Naive thymus-derived CD8-positive, alpha-beta T cell (primary cell): ENCODE data around the gene PRKCB. TPM values are rescaled to one million over a fixed set of nuclear protein-coding genes. Genes with fewer than 3 reads are reported as not detected.

Source experiments
- microRNA-seq: library from miRNA; unstranded; fragments of <30 nt; microRNA quantifications from one replicate; pipeline ENCODE4 v1.2.0, GENCODE V29; 2022; ENCODE audit warnings: borderline microRNAs expressed
- polyA plus RNA-seq, 3 donors: library from polyadenylated mRNA; unstranded; fragments of 300-500 nt; fragmentation: Illumina TruSeq; gene quantifications; one replicate each; pipeline ENCODE4 v1.2.3, GENCODE V29; 2021
- total RNA-seq, 8 experiments: library from RNA in 2 of 8; stranded (reverse) in 2 of 8; gene quantifications; one replicate each; pipeline ENCODE4 v1.2.3 and lab custom pipeline; 2021 to 2026

Gene PRKCB
- total and polyA plus RNA-seq, 5 experiments from 2014 or later: 57.2 to 142 (median 123) TPM

Small RNA genes within 50 kb of the gene (microRNA-seq; reads per million reads assigned to microRNA genes)
- gene MIR1273H: not detected

Other genes with a start within 250 kb of the PRKCB start
- gene NDUFAB1, start 239.7 kb upstream of the PRKCB start, total RNA-seq: 10 to 100 TPM; 36.8 to 42.9 TPM
- 100 to 1,000 TPM; 182 to 220 (median 206) TPM for gene NDUFAB1, start 239.7 kb upstream of the PRKCB start, polyA plus RNA-seq
- 10 to 100 TPM; 14.6 to 19.0 TPM for gene PALB2, start 194.7 kb upstream of the PRKCB start, total RNA-seq
- 1 to 10 TPM; 3.4 to 9.7 (median 9.5) TPM for gene PALB2, start 194.7 kb upstream of the PRKCB start, polyA plus RNA-seq
- gene DCTN5, start 194.5 kb upstream of the PRKCB start, total RNA-seq: 10 to 100 TPM; 64.9 to 68.8 TPM
- 10 to 100 TPM; 43.8 to 65.8 (median 58.4) TPM for gene DCTN5, start 194.5 kb upstream of the PRKCB start, polyA plus RNA-seq
- 1 to 10 TPM; 2.5 to 3.2 TPM for gene PLK1, start 157.1 kb upstream of the PRKCB start, total RNA-seq
- not detected for gene PLK1, start 157.1 kb upstream of the PRKCB start, polyA plus RNA-seq
- not detected for gene ERN2, start 122.8 kb upstream of the PRKCB start, total RNA-seq
- not detected for gene ERN2, start 122.8 kb upstream of the PRKCB start, polyA plus RNA-seq
- not detected for gene CHP2, start 81.0 kb upstream of the PRKCB start, total RNA-seq
- not detected for gene CHP2, start 81.0 kb upstream of the PRKCB start, polyA plus RNA-seq